Spleen (tissue), 11 donors: ENCODE measurements around the gene DTNA. TPM values are rescaled to one million over a fixed set of nuclear protein-coding genes. Genes with fewer than 3 reads are reported as not detected.

Source experiments
- DNase-seq: peaks from one replicate; pipeline ENCODE4 v3.0.0-alpha.2; 2020
- H3K27ac ChIP-seq, 8 donors: fragments of 200-600 bp; sonication (generic) in 7 of 8; 1 replicate in 4 of 8; 2 replicates in 4 of 8; pipeline versions ENCODE4 v1.5.0 to v1.8.0; 2016 to 2021; ENCODE audit warnings: inconsistent platforms in 4 of 8, mild to moderate bottlenecking in 4 of 8, moderate library complexity in 1 of 8
- H3K27me3 ChIP-seq, 7 donors: fragments of 200-600 bp; sonication (generic) in 6 of 7; replicated peaks in 1 of 7; 1 replicate in 4 of 7; 2 replicates in 3 of 7; pipeline versions ENCODE4 v1.5.0 to v1.8.0; 2016 to 2021; ENCODE audit warnings: inconsistent platforms in 3 of 7, mild to moderate bottlenecking in 1 of 7
- H3K36me3 ChIP-seq, 6 donors: fragments of 200-600 bp; sonication (generic) in 5 of 6; 1 replicate in 4 of 6; 2 replicates in 2 of 6; pipeline versions ENCODE4 v1.5.0 to v1.8.0; 2016 to 2021; ENCODE audit warnings: inconsistent platforms in 2 of 6
- H3K4me1 ChIP-seq, 6 donors: fragments of 200-600 bp; sonication (generic) in 5 of 6; 1 replicate in 3 of 6; 2 replicates in 3 of 6; pipeline versions ENCODE4 v1.5.0 to v1.8.0; 2016 to 2021; ENCODE audit warnings: inconsistent platforms in 3 of 6
- H3K4me3 ChIP-seq, 8 donors: fragments of 200-600 bp; sonication (generic) in 7 of 8; 1 replicate in 4 of 8; 2 replicates in 4 of 8; pipeline versions ENCODE4 v1.5.0 to v1.8.0; 2016 to 2021; ENCODE audit warnings: inconsistent platforms in 4 of 8, mild to moderate bottlenecking in 4 of 8, moderate library complexity in 2 of 8
- H3K9me3 ChIP-seq, 8 donors: fragments of 200-600 bp; sonication (generic) in 7 of 8; 1 replicate in 4 of 8; 2 replicates in 4 of 8; pipeline versions ENCODE4 v1.5.0 to v1.8.0; 2016 to 2021; ENCODE audit warnings: inconsistent platforms in 4 of 8
- POLR2A ChIP-seq, 3 donors: fragments of 450-650 bp; IDR thresholded peaks; one replicate each; pipeline ENCODE4 v1.5.1; 2017; ENCODE audit warnings: antibody characterized with exemption in 3 of 3, mild to moderate bottlenecking in 1 of 3
- POLR2AphosphoS5 ChIP-seq, 3 donors: sonication (generic); formaldehyde crosslinking; IDR thresholded peaks; one replicate each; pipeline ENCODE4 v1.5.1; 2017; ENCODE audit warnings: antibody characterized with exemption in 3 of 3
- WGBS, 5 donors: extraction: QIAGEN DNeasy Blood & Tissue Kit in 3 of 5; methylation state at CpG; one replicate each; pipeline versions ENCODE4 v1.1.5 to v1.1.7; 2013 to 2018; 5-methylcytosine and 5-hydroxymethylcytosine counted together
- intact Hi-C: fragments of 100-400 bp; cut with DNase I; formaldehyde crosslinking; loops from one replicate; pipeline ENCODE4 v1.15.0; 2023; ENCODE audit warnings: low total_unique reads
- polyA plus RNA-seq, 3 donors: library from polyadenylated mRNA; stranded (reverse); fragments of 200-250 nt; gene quantifications; one replicate each; pipeline ENCODE4 v1.2.1, GENCODE V29; 2013
- total RNA-seq, 7 donors: library from RNA; depleted of rRNA in 3 of 7; stranded (reverse); fragments of >200 nt in 3 of 7; fragmentation: NEBNext Ultra II Directional in 4 of 7; extraction: Animal tissue kit (Norgen Biotek cat#: 25700) in 4 of 7; gene quantifications; one replicate each; pipeline versions ENCODE4 v1.1.0 to v1.2.1, GENCODE V29; 2016 to 2021
- TF ChIP-seq, protein P1 (sequence below), 11 experiments: fragments of 200-600 bp in 7 of 11; fragments of 450-650 bp in 4 of 11; sonication (generic) in 4 of 11; IDR thresholded peaks in 8 of 11; conservative IDR thresholded peaks in 3 of 11; 1 replicate in 7 of 11; 2 replicates in 4 of 11; pipeline versions ENCODE4 v1.4.0 to v1.8.0; 2016 to 2021; ENCODE audit warnings: antibody characterized with exemption in 11 of 11, inconsistent platforms in 4 of 11, mild to moderate bottlenecking in 1 of 11
- donor health status: healthy with polysubstance abuse.
- donor health status: DM: no; HTN: no; CAD: no; lungs with moderate emphysema.
- donor health status: DM: no; HTN: no; CAD: no.
- donor health status: Bipolar disorder and iron deficiency.
- donor health status: healthy.
- donor health status: DM: no; HTN: no; CAD: no.
- donor health status: DM: yes; HTN: yes; CAD: no.

DTNA gene
- total and polyA plus RNA-seq, 10 donors = 3.0 to 29.2 (median 14.2) TPM

DNA sequence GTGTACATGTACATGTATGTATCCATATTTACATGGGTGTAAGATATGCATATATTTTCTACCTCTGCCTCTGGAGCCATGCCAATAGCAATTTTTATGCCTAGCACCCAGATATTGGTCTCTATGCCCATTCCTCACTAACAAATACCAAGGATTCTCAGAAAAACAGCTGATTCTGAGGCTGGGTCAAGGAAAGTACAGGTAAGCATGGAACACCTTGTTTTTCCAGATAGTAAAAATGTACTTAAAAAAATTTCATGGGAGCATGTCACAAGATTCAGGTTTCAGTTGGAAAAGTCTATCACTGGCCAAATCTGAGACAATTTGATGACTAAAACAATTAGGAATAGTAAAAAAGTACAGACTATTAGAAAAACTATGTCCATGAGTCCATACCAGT lies 216.6 kb downstream of the DTNA start:
- Histone ChIP-seq H3K36me3 (no peaks in the 10 kb centered on the region), H3K4me1 (no peaks in the 10 kb centered on the region), H3K27me3 (no peaks in the 10 kb centered on the region), H3K4me3 (no peak overlapping the region), H3K9me3 (no peaks in the 10 kb centered on the region), H3K27ac (no peak overlapping the region)
- DNase-seq = no peak
- TF ChIP-seq, protein P1, sequence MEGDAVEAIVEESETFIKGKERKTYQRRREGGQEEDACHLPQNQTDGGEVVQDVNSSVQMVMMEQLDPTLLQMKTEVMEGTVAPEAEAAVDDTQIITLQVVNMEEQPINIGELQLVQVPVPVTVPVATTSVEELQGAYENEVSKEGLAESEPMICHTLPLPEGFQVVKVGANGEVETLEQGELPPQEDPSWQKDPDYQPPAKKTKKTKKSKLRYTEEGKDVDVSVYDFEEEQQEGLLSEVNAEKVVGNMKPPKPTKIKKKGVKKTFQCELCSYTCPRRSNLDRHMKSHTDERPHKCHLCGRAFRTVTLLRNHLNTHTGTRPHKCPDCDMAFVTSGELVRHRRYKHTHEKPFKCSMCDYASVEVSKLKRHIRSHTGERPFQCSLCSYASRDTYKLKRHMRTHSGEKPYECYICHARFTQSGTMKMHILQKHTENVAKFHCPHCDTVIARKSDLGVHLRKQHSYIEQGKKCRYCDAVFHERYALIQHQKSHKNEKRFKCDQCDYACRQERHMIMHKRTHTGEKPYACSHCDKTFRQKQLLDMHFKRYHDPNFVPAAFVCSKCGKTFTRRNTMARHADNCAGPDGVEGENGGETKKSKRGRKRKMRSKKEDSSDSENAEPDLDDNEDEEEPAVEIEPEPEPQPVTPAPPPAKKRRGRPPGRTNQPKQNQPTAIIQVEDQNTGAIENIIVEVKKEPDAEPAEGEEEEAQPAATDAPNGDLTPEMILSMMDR (IDR thresholded peaks at IDR 0.05 in 8 of 11, conservative IDR thresholded peaks at IDR 0.05 in 3 of 11) = no peak
- TF ChIP-seq POLR2AphosphoS5 (IDR thresholded peaks at IDR 0.05) (no peak), POLR2A (IDR thresholded peaks at IDR 0.05) (no peak)
- intact Hi-C loops = no loop called here

DNA sequence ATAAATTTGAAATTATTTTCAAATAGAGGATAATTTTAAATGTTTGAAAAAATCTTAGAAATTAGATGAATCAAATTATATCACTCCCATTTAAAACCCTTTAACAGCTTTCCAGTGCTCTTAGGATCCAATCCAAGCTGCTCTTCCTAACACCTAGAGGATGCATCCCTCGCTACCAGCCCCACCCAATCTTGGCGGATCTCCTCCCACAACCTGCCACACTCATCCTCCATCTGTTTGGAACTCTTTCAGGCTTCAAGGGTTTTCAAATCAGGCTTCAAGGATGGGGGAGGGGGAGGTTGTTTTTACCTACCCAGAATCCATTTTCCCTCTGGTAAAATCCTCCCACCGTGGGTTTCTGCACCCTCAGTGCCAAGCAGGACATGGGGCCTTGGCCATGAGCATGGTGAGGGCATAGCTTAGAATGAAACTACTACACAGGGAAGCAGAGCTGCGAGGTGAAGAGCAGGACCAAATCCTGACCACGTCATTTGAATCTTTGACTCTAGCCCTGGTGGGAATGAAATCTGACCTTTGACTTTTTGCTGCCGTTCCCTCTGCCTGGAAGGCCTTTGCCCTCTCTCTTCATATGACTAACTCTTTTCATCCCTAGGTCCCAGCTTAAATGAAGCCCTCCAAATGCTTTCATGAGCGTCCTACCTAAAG lies 218.1 kb downstream of the DTNA start:
- no peak for TF ChIP-seq POLR2A (IDR thresholded peaks at IDR 0.05)
- TF ChIP-seq, protein P1 (IDR thresholded peaks at IDR 0.05 in 8 of 11, conservative IDR thresholded peaks at IDR 0.05 in 3 of 11) = no peak
- no peak for TF ChIP-seq POLR2AphosphoS5 (IDR thresholded peaks at IDR 0.05)
- H3K27me3 ChIP-seq = no peaks in the 10 kb centered on the region
- H3K9me3 ChIP-seq = no peaks in the 10 kb centered on the region
- no peaks in the 10 kb centered on the region for H3K4me1 ChIP-seq
- intact Hi-C loops = no loop called here
- no peak for DNase-seq
- no peak overlapping the region for H3K4me3 ChIP-seq
- no peak overlapping the region for H3K27ac ChIP-seq
- 73 to 86% (median 78%) methylated on average over 7 of the region's 7 CpGs for WGBS, 5 donors
- no peaks in the 10 kb centered on the region for H3K36me3 ChIP-seq

DNA sequence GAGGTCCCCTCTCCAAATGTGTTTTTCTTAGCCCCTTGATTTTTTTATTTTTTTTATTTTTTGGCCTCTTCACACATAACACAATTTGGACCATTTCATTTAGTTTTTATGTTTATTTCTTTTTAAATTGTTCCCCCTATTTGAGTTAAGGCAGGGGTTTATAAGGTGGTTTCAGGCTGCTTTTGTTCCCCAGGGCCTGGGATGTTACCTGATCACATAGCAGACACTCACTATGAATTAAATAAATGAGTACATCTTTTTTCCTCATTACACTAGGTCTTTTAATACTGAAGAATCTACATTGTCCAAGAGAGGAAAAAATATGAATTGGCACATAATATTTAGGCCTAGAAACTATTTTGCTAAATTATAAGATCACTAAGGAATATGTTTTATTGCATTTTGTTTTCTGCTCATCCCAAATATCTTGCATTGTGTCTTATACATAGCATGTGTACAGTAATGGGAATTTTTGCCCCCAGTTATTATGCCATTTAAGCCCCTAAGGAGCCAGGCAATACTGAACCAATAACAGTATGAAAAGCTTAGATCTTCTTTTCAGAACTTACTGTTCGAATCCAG lies 218.7 kb downstream of the DTNA start:
- intact Hi-C loops = no loop called here
- H3K9me3 ChIP-seq = no peaks in the 10 kb centered on the region
- no peaks in the 10 kb centered on the region for H3K27me3 ChIP-seq
- no peaks in the 10 kb centered on the region for H3K4me1 ChIP-seq
- no peaks in the 10 kb centered on the region for H3K36me3 ChIP-seq
- WGBS, 5 donors = 85 to 97% (median 91%) methylated on average over 1 of the region's 1 CpG
- H3K27ac ChIP-seq = no peak overlapping the region
- no peak for DNase-seq
- no peak overlapping the region for H3K4me3 ChIP-seq
- no peak for TF ChIP-seq POLR2A (IDR thresholded peaks at IDR 0.05)
- TF ChIP-seq POLR2AphosphoS5 (IDR thresholded peaks at IDR 0.05) = no peak
- TF ChIP-seq, protein P1 (IDR thresholded peaks at IDR 0.05 in 8 of 11, conservative IDR thresholded peaks at IDR 0.05 in 3 of 11) = no peak

DNA sequence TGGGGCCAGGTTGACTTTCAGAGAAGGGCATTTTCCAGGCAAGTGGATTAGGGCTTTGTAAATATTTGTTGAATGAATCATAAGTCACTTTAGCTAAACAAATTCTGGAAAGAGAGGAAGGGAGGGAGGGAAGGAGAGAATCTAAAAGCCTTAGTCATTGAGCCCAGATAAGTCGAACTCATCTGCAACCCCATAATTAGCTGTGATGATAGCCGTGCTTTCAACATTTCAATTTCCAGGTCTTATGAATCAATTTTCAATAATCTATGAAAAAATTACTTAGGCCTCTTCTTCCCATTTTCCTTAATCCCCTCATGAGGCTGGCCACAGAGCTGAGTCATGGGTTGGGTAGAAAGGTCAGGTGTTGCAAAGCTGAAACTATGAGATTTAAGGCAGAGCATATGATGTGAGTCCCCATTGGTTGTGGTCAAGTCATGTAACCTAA lies 219.3 kb downstream of the DTNA start:
- TF ChIP-seq POLR2A (IDR thresholded peaks at IDR 0.05) (no peak), POLR2AphosphoS5 (IDR thresholded peaks at IDR 0.05) (no peak)
- TF ChIP-seq, protein P1 (IDR thresholded peaks at IDR 0.05 in 8 of 11, conservative IDR thresholded peaks at IDR 0.05 in 3 of 11) = no peak
- no peak overlapping the region for H3K27ac ChIP-seq
- no peaks in the 10 kb centered on the region for H3K36me3 ChIP-seq
- no peaks in the 10 kb centered on the region for H3K9me3 ChIP-seq
- whole genome bisulfite sequencing, 5 donors = 92 to 100% (median 94%) methylated on average over 2 of the region's 2 CpGs
- H3K4me3 ChIP-seq = no peak overlapping the region
- no peak for DNase-seq
- no peaks in the 10 kb centered on the region for H3K27me3 ChIP-seq
- no peaks in the 10 kb centered on the region for H3K4me1 ChIP-seq
- intact Hi-C loops = no loop called here
